GM19025 (cell line): ENCODE measurements around the gene NCOA3.

Experiments used
- ATAC-seq: cut with Tn5 transposase; IDR thresholded peaks from one replicate; pipeline ENCODE4 v1.9.1; 2021; ENCODE audit warnings: mild to moderate bottlenecking, low read depth, moderate library complexity; ENCODE audit not compliant: unreplicated experiment

NCOA3 gene

DNA sequence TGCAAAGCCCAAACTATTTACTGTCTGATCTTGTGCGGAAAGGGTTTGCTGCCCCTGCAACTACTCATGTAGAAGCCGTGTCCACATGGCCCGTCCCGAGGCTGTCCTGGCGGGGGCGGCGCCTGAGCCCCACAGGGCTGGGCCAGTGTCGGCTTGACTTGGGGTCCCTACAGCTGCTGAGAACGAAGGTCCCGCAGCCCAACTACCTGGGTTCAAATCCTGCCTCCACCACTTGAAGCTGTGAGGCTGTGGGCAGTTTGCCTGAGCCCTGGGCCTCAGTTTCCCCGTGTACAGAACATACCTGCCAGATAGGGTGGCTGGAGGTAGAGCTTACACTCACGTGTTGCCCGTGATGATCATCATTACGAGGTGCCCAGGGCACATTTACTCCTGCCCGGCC, 172.5 kb downstream of the NCOA3 start:
- no peak for ATAC-seq

DNA sequence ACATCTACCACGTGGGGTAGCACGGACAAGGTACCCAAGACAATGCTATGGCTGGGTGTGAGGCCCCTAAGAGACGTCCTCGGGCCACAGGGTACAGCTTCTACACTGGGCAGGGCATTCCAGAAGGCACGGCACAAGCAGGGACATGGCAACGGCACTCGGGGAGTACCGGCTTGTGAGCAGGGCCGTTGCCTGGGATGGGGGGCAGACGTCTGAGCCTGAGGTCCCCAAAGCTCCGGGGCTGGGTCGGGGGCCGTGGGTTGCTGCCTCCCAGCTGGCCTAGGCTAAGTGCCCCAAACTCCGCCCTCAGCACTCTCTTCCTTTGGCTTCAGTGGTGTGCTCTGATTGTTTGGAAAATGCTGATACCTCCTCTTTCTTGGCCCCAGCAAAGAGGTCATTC, 173.0 kb downstream of the NCOA3 start:
- ATAC-seq = no peak

DNA sequence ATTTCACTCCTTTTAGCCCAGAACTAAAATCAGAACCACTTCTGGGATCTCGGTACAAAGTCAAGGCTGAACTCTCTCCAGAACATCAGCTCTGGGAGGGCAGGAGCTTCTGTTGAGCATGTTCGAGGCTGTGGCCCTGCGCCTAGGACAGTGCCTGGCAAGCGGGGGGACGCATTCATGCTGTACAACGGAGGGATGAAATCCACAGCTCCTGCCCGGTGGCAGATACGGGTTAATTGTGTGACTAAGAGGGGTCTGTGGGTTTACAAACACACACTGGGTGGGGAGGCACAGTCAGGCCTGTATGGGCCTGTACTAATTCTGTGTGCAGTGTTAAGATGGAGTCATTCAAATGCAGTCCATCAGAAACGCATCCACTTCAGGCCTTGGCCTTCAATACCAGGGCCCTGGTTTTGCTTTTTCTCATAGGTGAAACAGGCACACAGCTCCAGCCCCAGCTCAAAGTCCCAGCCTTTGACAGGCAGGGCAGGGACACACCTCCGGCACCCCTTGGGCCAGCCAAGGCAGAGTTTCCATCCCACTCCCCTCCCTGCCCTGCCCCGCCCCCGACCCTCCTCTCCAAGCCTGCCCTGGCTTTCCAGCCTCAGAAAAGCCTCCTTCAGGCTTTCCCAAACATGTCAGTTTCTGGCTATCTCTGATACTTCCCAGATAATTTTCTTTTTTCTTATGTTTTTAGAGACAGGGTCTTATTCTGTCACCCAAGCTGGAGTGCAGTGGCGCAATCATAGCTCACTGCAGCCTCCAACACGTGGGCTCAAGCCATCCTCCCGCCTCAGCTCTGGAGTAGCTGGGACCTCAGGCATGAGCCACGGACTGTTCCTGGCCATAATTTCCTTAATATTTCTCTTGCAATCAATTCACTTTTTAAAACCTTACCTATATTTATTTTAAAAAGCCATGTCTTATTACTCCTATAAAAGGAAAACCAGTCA, 173.8 kb downstream of the NCOA3 start:
- no peak for ATAC-seq

DNA sequence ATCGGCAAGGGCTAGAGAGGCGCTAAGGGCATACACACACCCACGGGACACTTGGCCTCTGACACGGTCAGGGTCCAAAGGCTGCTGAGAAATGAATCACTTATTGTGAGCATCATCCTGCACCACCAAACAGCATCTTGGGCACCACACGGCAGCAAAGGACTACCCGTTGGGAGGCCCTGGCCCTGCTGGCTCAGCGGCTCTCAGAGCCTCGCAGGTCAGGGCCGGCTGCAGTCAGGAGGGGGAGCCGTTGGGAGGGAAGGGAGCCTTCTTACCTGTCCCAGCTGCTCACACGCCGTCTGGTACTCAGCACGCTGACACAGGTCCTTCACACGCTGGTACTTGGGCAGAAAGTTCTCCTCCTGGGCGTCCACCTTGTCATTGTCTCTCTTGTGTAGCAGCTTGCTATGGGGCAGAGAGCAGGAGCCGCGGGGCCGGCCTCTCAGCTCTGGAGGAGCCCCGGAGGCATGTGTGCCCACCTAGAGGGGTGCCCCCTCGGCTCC, 174.6 kb downstream of the NCOA3 start:
- ATAC-seq = no peak

DNA sequence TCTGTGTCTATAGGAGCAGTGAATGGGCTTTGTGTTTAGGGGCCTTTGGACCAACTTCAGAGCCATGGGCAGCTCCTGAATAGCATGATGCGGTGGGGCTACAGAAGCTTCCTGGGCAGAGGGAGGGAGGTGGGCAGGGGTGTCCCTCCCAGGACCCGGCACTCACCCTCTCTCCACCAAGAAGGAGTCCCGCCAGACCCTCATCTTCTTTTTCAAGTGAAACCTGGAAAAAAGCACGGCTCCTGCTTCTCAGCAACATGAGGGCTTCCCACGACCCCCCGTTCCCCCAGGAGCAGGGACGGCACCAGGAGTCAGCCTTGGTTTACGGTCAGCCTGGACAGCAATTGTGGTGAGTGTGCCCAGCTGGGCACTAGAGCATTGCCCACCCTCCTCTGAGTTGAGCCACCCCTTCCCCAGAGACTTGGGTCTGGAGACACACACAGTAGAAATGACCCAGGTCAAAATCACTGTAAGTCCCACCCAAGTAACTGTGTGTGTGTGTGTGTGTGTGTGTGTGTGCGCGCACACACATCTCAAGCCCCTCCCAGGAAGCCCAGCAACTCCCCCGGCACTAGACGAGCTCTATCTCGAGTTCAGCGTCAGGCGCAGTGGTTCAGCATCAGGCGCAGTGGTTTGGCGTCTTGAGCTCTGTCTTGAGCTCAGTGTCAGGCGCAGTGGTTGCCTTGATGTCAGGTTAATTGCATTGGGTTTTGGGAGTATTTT, 175.4 kb downstream of the NCOA3 start:
- no peak for ATAC-seq

DNA sequence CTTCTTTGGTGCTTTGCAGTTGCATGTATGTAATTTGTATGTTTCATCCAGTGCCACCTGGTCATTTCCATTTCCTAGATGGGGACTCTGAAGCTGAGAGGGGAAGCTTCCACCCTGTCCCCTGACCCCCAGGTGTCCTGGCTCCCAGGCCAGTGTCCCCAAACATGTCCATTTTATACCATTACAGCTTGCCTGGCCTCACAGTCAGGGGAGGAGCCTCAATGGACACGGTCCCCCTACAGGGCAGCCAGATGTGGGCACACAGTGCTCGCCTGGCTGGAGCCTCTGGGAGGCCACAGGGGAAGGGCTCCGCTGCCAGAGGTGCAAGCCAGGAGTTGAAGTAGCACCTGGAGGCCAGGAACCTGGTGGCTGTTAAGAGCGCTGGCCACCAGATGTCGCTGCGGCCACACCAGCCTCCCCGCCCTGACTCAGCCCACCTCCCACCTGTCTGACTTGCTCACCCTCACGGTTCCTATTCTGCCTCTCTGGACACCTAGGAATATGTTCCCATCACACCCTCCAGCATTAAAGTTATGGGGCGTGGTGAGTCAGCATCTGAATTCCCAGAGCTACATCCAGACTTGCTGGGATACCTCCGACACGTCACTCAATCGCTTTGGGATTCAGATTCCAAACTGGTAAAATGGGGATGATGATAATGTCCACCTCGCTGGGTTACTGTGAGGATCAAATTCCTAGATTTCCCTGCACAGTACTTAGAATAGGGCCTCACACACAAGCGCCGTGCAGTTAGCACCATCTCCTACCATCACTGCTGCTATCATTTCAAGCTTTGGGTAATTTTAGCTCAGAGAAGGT, 176.2 kb downstream of the NCOA3 start:
- no peak for ATAC-seq

DNA sequence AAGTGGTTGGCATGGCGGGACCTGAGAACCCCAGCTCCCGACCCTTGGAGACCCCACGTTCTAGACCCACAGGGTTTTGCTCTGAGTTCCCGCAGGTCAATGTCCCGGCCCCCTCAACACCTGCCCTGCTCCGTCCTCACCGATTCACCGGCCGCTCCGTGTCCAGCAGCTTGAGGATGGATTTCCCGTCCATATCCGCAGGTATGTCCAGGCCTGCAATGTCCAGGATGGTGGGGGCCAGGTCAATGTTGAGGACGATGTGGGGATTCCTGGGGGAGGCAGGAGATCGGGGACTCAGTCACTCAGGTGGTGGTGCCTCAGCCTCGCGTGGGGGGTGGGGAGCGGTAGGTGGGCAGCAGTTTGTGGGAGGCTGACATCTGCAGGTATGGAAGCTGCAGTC, 176.8 kb downstream of the NCOA3 start:
- ATAC-seq = no peak

DNA sequence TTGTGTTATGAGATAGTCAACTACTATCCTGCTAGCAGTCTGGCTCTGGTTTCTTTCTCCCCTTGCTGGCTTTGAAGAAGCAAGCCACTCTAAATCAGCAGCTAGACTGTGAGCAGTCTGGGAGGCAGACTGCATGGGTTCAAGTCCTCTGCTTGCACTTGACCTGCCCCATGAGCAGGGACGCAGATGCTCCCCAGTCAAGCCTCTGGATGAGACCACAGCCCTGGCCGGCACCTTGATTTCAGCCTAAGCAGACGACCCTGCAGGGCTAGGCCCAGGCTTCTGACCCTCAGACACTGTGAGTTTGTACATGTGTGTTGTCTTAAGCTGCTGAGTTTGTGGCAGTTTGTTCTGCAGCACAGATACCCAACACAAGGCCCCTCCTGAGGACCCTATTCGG, 177.8 kb downstream of the NCOA3 start:
- no peak for ATAC-seq

DNA sequence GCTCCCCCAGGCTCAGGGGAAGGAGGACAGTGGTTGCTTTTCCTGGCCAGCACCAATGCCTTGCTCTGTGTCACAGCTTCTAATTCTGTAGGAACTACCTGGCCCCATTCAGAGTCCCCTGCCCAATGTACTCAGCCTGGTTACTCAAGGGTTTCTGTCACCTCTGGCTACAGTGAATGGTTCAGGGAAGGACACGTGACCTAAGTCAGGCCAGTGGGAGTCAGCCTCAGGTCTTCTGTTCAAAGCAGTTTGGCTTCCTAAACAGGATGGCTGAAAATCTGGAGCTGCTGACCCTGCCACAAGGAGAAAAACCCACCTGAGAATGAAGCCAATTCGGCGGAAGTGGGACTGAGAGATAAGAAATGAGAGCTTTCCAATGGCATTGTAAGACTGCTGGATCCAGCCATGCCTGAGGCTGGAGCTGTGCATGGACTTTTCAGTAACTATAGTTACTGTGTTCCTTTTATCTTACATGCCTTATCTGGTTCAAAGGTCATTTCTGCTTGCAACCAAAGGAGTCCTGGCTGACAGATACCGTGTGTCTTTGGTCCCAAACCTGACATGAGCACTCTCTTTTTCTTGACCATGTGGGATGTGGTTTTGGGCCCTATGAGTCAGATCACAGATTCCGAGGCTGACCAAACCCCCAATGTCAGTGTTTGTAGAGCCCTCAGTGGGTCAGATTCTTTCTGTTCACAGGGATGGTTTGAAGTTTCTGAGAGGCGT, 179.3 kb downstream of the NCOA3 start:
- no peak for ATAC-seq

DNA sequence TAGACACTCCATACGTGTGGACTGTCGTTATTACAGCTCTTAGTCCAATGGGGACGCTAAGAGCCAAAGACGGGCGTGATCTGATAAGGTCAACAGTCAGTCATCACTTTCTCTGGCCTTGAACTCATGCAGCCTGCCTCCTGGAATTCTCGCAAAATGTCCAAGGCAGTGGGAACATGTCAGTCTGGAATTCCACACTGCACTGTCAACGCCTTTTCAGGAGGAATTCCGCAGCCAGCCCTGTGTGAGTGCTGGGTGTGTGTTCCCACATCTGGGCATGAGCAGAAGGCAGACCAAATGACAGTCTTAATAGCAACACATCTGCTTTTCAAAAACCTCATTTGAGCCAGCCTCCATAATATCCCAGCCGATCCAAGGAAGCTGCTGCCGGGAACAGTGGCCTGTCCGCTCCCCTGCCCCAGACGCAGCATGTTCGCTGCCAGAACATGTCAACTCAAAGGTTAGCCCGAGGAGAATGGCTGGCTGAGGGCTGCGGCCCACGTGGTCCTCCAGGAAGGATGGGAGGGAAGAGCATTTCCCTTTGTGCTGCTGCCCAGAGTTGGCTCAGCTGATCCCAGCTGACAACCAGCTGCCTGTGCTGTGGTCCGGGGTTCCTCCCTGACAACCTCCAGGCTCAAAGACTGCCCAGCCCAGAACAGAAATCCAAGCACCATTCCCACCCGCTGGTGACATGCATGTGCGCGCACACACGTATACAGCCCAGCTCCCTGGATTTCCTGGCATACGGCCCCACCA, 180.5 kb downstream of the NCOA3 start:
- ATAC-seq = no peak

DNA sequence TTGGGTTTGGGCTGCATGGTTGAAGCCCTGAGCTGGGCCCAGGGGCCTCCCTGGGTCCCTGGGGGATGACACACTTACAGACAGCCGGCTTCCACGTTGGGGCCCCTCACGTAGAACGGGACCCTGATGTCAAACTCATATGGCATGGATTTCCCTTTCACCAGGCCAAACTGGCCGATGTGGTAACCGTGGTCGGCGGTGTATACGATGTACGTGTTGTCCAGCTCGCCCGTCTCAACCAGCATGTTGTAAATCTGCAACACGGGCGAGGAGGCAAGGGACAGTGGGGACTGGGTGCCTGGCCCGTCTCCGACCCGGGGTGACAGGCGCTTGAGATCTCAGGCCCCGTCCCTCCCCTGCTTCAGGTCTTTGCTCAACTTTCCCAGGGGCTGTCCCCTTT, 181.2 kb downstream of the NCOA3 start:
- no peak for ATAC-seq

DNA sequence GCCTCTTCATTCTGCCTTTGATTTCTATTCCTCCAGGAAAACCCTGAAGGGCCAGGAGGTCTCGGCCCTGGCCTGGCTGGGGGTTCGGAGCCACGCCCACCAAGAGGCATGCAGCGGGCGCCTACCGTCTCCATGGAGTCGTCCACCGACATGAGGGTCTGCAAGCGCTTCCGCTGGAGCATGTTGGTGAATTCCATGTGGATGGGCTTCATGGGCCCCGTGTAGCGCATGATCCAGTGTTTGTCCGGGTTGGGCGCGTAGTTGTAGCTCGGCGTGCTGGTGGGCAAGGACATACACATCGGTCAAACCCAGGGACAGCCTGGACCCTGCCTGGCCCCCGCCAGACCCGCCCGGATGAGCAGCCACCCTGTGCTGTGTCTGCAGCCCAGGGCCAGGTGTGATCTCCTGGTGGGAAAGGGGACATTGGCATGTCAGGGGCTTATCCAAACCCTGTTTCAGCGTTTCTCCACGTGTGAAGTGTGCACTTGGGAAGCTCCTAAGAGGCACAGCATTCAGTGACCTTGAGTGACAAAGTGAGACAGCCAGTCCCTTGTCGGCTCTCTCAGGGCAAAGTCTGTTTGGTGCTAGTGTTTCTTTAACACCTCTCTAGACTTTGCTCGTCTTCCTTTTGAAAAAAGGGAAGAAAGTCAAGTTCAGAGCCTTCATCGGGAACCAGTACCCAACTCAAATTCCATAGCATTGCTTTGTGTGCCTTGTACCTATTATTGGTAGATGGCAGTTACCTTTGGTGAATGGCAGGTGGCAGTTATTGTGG, 182.8 kb downstream of the NCOA3 start:
- no peak for ATAC-seq

DNA sequence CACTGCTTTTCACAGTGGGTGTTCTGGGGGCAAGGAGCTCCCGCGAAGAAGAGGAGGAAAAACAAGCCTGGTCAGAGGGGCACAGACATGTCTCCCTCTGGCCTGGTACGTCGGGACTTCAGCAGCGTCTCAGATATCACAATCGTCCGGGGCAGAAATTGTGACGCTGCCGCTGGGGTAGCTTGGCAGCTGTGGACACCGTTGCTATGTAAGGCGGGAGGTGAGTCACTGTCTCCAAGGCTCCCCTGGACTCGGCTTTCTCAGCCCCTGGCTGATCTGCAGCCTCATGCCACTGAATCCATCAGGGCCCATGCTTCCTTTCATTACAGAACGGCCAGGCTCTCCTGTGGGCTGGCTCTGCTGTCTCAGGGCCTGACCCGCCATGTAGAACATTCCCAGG, 184.9 kb downstream of the NCOA3 start:
- ATAC-seq = no peak

DNA sequence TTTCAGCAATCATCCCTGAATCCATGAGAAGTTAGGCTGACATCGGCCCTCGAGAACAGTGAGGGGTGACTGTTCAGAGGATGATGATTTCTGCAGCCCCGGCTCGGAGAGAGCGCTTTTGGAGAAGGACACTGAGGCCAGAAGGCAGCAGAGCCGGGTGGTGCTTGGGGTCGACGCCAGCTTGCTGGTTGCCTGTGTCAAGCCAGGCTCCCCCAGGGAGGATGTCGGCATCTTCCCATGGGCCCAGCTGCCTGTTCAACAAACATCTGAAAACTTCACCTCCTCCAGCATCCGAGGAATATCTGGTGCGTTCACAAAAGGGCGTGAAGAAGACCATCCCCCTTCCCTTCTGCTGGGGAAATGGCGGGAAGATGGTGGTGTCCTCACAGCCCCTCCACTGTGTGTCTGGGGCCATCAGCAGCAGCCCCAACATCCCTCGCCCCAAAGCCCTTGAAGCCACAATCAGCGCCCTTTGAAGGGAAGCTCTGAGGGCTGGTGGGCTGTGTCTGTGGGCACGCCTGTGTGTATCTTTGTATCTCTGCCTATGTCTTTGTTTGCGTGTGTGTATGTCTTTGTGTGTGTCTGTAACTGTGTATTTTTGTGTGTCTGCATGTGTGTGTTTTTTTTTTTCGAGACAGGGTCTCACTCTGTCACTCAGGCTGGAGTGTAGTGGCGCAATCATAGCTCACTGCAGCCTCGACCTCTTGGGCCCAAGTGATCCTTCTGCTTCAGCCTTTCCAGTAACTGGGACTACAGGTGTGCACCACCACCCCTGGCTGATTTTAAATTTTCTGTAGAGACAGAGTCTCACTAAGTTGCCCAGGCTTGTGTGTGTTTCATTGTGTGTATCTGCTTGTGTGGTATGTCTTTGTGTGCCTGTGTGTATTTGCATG, 185.7 kb downstream of the NCOA3 start:
- no peak for ATAC-seq

DNA sequence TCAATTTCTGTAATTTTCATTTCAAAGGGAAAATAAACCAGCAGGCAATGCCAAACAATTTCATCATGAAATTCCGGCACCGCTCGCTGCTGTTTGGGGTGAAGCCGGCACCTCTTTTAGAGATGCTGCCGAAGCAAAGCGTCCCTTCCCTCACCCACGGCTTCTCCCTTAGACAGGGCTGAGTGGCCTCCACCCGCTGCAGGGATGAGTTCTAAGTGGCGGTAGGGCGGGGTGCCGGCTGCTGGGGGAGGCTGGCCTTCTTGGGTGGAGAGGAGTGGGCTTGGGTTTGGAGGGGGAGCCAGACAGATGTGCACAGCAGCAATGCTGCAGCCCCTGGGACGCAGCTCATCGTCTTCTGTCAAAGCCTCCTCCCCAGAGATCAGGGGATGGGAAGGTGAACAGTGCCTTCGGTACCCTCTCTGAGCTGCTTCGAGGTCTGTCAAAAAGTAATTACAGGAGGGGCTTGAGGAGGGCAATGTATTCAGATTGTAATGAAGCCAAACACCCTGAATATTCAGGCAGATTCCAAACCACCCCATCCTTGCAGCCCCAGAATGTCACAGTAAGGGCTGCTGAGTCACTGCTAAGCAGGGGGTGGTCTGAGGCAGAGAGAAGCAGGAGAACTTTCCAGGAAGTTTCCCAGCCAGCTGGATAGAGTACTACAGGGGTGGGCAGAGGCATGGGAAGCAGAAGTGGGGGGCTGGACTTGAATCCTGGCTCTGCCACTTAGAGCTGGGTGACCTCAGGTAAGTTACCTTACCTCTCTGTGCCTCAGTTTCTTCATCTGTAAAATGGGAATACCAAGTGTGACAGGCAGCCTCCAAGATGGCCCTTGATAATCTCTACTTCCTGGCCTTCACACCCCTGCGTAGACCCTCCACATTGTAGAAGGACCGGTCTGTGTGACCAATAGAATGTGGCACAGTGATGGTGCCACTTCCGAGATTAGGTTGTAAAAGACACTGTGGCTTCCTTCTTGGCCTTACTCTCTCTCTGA, 187.0 kb downstream of the NCOA3 start:
- no peak for ATAC-seq

DNA sequence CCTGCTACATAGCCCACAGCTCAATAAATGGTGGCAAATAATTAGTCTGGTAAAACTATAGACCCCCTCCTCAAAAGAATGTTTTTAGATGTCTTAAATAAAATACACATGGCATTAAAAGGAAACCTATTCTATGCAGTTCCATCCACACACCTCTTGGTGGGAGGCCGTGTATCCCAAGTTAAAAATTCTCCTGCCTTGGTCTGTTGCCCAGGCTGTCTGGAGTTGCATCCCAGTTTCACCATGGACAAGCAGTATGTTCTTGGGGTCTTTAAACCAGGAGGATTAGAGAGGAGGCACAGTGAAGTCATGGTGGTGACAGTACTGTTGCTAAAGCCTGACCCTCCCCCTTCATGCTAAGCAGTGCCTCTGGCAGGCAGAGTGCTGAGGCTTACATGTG, 188.0 kb downstream of the NCOA3 start:
- no peak for ATAC-seq

DNA sequence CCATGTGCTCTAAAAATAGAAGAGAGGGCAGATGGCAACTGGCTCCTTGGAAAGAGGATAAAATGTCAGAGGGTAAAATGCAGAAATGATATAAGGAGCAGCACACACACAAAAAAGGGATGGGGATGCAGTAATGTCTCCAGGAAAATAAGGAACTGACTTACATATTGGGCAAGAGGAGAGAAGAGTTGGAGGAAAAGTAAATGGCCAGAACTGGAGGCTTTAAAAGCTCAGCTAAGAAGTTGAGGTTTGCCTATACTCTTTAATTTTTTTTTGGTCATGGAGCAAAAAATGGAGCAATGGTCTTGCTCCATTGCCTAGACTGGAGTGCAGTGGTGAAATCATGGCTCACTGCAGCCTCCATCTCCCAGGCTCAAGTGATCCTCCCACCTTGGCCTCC, 189.9 kb downstream of the NCOA3 start:
- ATAC-seq = no peak
